K562 (cell line): ENCODE results near the gene MADCAM1. TPM values are rescaled to one million over a fixed set of nuclear protein-coding genes. Genes with fewer than 3 reads are reported as not detected.

ENCODE experiments used
- ATAC-seq: fragments of 200-7000 bp; cut with Tn5 transposase; 3 replicates; pipeline ENCODE4 v1.9.1; 2020; ENCODE audit warnings: moderate library complexity
- BruUV-seq: library from RNA; stranded (reverse); fragments of 400-500 nt; replicated peaks from 2 replicates; lab custom pipeline; 2021; lab: Mats Ljungman, UMichigan
- CTCF ChIA-PET: fragments of 300-600 bp; formaldehyde crosslinking; extraction: SDS; loops from one replicate; lab custom pipeline; 2021; ENCODE audit warnings: low intra/inter-chr PET ratio; lab: Yijun Ruan, JAX
- POLR2A ChIA-PET: fragments of 300-600, 350-650 bp; sonication (Branson Sonifier 250); formaldehyde crosslinking; extraction: SDS; loops from one replicate; lab custom pipeline; 2021; ENCODE audit warnings: antibody characterized with exemption, inconsistent platforms; lab: Yijun Ruan, JAX
- DNase-seq, 4 experiments: peaks; one replicate each; pipeline versions ENCODE4 v3.0.0 to v3.0.0-alpha.2; 2011 to 2018; ENCODE audit warnings: low spot score in 3 of 4, mixed read lengths in 3 of 4; ENCODE audit errors: extremely low read depth in 1 of 4
- FAIRE-seq: peaks from 2 replicates; lab custom pipeline; 2011; peaks lifted over from hg19 to GRCh38; lab: Jason Lieb, UNC
- H2AFZ ChIP-seq: 2 replicates; pipeline ENCODE4 v1.6.0; 2011; ENCODE audit warnings: low read depth, low read length, control low read depth, inconsistent platforms
- H3K27ac ChIP-seq: fragments of 200-600 bp; 3 replicates; pipeline ENCODE4 v1.8.0; 2011; ENCODE audit warnings: low read depth, mild to moderate bottlenecking, control low read depth, inconsistent platforms, low read length, moderate library complexity, mixed read lengths; ENCODE audit errors: extremely low read depth
- H3K27me3 ChIP-seq, 2 experiments: fragments of 300-600 bp in 1 of 2; 2 replicates in 1 of 2; 3 replicates in 1 of 2; pipeline versions ENCODE4 v1.6.0 to v1.8.0; 2011; ENCODE audit warnings: inconsistent platforms in 2 of 2, low read length in 2 of 2, mild to moderate bottlenecking in 1 of 2, mixed read lengths in 1 of 2, moderate library complexity in 1 of 2; ENCODE audit not compliant: control insufficient read depth in 2 of 2, insufficient read depth in 2 of 2
- H3K36me3 ChIP-seq: fragments of 300-600 bp; 3 replicates; pipeline ENCODE4 v1.8.0; 2011; ENCODE audit warnings: mild to moderate bottlenecking, low read length, inconsistent platforms; ENCODE audit not compliant: control insufficient read depth, insufficient read depth
- H3K4me1 ChIP-seq, 2 experiments: fragments of 200-600 bp in 1 of 2; replicated peaks in 1 of 2; 2 replicates in 1 of 2; 3 replicates in 1 of 2; pipeline versions ENCODE4 v1.5.1 to v1.8.0; 2011; ENCODE audit warnings: inconsistent platforms in 2 of 2, low read length in 2 of 2, mild to moderate bottlenecking in 1 of 2, mixed read lengths in 1 of 2, moderate library complexity in 1 of 2; ENCODE audit not compliant: control insufficient read depth in 2 of 2, insufficient read depth in 2 of 2
- H3K4me2 ChIP-seq: 2 replicates; pipeline ENCODE4 v1.6.1; 2011; ENCODE audit warnings: low read length, control low read depth, inconsistent platforms, mixed read lengths; ENCODE audit not compliant: insufficient read depth
- H3K4me3 ChIP-seq: fragments of 200-600 bp; sonication (generic), shearing (Covaris generic); 2 replicates; pipeline ENCODE4 v1.5.1; 2016; ENCODE audit warnings: control low read depth, inconsistent platforms
- H3K79me2 ChIP-seq: fragments of 200-600 bp; 3 replicates; pipeline ENCODE4 v1.8.0; 2011; ENCODE audit warnings: low read length, inconsistent platforms; ENCODE audit not compliant: control insufficient read depth, insufficient read depth
- H3K9ac ChIP-seq, 2 experiments: 2 replicates each; pipeline versions ENCODE4 v1.6.0 to v1.6.1; 2011; ENCODE audit warnings: low read depth in 2 of 2, low read length in 2 of 2, control low read depth in 1 of 2, inconsistent platforms in 1 of 2, mild to moderate bottlenecking in 1 of 2, mixed read lengths in 1 of 2; ENCODE audit not compliant: insufficient read depth in 1 of 2
- H3K9me1 ChIP-seq: one replicate; pipeline ENCODE4 v1.6.0; 2011; ENCODE audit warnings: inconsistent platforms, mild to moderate bottlenecking, low read length, moderate library complexity; ENCODE audit not compliant: control insufficient read depth, insufficient read depth
- H3K9me3 ChIP-seq: replicated peaks from 2 replicates; pipeline ENCODE4 v1.5.1; 2011; ENCODE audit warnings: low read depth, low read length, inconsistent platforms; ENCODE audit not compliant: control insufficient read depth, insufficient read depth
- H4K20me1 ChIP-seq: replicated peaks from 2 replicates; pipeline ENCODE4 v1.6.1; 2011; ENCODE audit warnings: low read length, inconsistent platforms, mixed read lengths; ENCODE audit not compliant: control insufficient read depth, insufficient read depth
- E2F4 ChIP-seq: sonication (generic); formaldehyde crosslinking; IDR thresholded peaks from 2 replicates; pipeline ENCODE4 v1.8.0; 2022; ENCODE audit warnings: mild to moderate bottlenecking, low read depth, missing genetic modification reagents
- LARP7 ChIP-seq: fragments of 450-650 bp; IDR thresholded peaks from 2 replicates; pipeline ENCODE4 v1.6.1; 2016
- PHB ChIP-seq: fragments of 250-450 bp; sonication (Bioruptor Pico); IDR thresholded peaks from 2 replicates; pipeline ENCODE4 v1.5.0; 2021
- RUNX1 ChIP-seq: sonication (generic); IDR thresholded peaks from 2 replicates; pipeline ENCODE4 v1.6.1; 2016; ENCODE audit warnings: antibody characterized with exemption, low read depth
- ZBTB40 ChIP-seq, 2 experiments: fragments of 450-650 bp in 1 of 2; sonication (generic) in 1 of 2; formaldehyde crosslinking in 1 of 2; IDR thresholded peaks; 2 replicates each; pipeline versions ENCODE4 v1.7.1 to v1.9.0; 2016 to 2022; ENCODE audit warnings: inconsistent platforms in 1 of 2, mild to moderate bottlenecking in 1 of 2, missing genetic modification reagents in 1 of 2
- ZNF75A ChIP-seq: fragments of 450-650 bp; formaldehyde crosslinking; IDR thresholded peaks from 2 replicates; pipeline ENCODE4 v1.4.0; 2020; ENCODE audit warnings: mild to moderate bottlenecking
- WGBS: fragments of 100-300 bp; shearing (Covaris generic); methylation state at CpG from one replicate; pipeline ENCODE4 v1.1.6; 2016; ENCODE audit warnings: low coverage, mixed read lengths; ENCODE audit not compliant: insufficient coverage; ENCODE audit errors: missing lambda C conversion rate; 5-methylcytosine and 5-hydroxymethylcytosine counted together
- in situ Hi-C: fragments of 300-500 bp; cut with MboI; formaldehyde crosslinking; loops from 4 replicates; pipeline ENCODE4 v1.15.0; 2018; ENCODE audit warnings: inconsistent platforms, mixed read lengths
- intact Hi-C: fragments of 100-400 bp; cut with micrococcal nuclease; formaldehyde crosslinking; loops from 2 replicates; pipeline ENCODE4 v1.14.2; 2022
- polyA plus RNA-seq, 8 experiments: library from polyadenylated mRNA; depleted of rRNA in 4 of 8; stranded (reverse) in 5 of 8; unstranded in 3 of 8; fragments of >200 nt; fragmentation: Nextera tagmentation in 2 of 8; fragmentation: Illumina TruSeq in 1 of 8; extraction: Ambion mirVana in 2 of 8; extraction: Trizol in 1 of 8; gene quantifications; 2 replicates each; pipeline versions ENCODE4 v1.2.1 to v1.2.3, GENCODE V29; 2011 to 2014; ENCODE audit warnings: inconsistent platforms in 1 of 8, missing spikeins in 1 of 8
- total RNA-seq, 7 experiments: library from RNA; depleted of rRNA in 6 of 7; stranded (reverse); fragments of >200 nt in 6 of 7; fragmentation: Illumina TruSeq in 2 of 7; extraction: Trizol in 2 of 7; gene quantifications; 2 replicates each; pipeline versions ENCODE4 v1.2.1 to v1.2.3, GENCODE V29; 2011 to 2021; ENCODE audit warnings: low replicate concordance in 1 of 7
- TF ChIP-seq, protein P1 (sequence below), 2 experiments: fragments of 450-650 bp in 1 of 2; IDR thresholded peaks; 2 replicates each; pipeline ENCODE4 v1.6.1; 2011 to 2017; ENCODE audit warnings: low read depth in 2 of 2, antibody characterized with exemption in 1 of 2, borderline replicate concordance in 1 of 2, low read length in 1 of 2, mild to moderate bottlenecking in 1 of 2, mixed read lengths in 1 of 2; ENCODE audit not compliant: control insufficient read depth in 1 of 2

MADCAM1 gene
- total and polyA plus RNA-seq, 9 of the 15 experiments (the other 6 are each of a cell fraction or from before 2014, with no cell fraction given), result 0.09 to 0.36 (median 0.09) TPM; not detected in 6

- Histone ChIP-seq H3K4me1 (peaks cover 0 to 34% of the 10 kb centered on the region in 2 experiments; a peak in 3 of 5 replicates), H4K20me1 (peaks cover 5% of the 10 kb centered on the region; the same call in 1 of the 2 replicates), H3K9me3 (no peaks in the 10 kb centered on the region), H3K9me1 (no peaks in the 10 kb centered on the region), H3K4me3 (no peak overlapping the region), H3K9ac (peak overlapping the region in 1 of 2 experiments; percentile 26; a peak in 1 of 4 replicates), H3K4me2 (no peak overlapping the region), H3K36me3 (no peaks in the 10 kb centered on the region), H3K27me3 (peaks cover 0 to 22% of the 10 kb centered on the region in 2 experiments; a peak in 2 of 5 replicates), H2AFZ (no peak overlapping the region), H3K27ac (no peak overlapping the region), H3K79me2 (no peaks in the 10 kb centered on the region)
- ATAC-seq (no peak), DNase-seq (no peak), FAIRE-seq (no peak)
- BruUV-seq, result no TSS peak
- in situ Hi-C loops, result no loop called here
- no peak for TF ChIP-seq RUNX1
- TF ChIP-seq, protein P1, sequence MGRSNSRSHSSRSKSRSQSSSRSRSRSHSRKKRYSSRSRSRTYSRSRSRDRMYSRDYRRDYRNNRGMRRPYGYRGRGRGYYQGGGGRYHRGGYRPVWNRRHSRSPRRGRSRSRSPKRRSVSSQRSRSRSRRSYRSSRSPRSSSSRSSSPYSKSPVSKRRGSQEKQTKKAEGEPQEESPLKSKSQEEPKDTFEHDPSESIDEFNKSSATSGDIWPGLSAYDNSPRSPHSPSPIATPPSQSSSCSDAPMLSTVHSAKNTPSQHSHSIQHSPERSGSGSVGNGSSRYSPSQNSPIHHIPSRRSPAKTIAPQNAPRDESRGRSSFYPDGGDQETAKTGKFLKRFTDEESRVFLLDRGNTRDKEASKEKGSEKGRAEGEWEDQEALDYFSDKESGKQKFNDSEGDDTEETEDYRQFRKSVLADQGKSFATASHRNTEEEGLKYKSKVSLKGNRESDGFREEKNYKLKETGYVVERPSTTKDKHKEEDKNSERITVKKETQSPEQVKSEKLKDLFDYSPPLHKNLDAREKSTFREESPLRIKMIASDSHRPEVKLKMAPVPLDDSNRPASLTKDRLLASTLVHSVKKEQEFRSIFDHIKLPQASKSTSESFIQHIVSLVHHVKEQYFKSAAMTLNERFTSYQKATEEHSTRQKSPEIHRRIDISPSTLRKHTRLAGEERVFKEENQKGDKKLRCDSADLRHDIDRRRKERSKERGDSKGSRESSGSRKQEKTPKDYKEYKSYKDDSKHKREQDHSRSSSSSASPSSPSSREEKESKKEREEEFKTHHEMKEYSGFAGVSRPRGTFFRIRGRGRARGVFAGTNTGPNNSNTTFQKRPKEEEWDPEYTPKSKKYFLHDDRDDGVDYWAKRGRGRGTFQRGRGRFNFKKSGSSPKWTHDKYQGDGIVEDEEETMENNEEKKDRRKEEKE (IDR thresholded peaks at IDR 0.05; ENCODE audit: borderline replicate concordance in 1 of 2, control insufficient read depth in 1 of 2, low read depth in 2 of 2, low read length in 1 of 2), result no peak
- TF ChIP-seq E2F4 (CRISPR knock-in tag), result no peak
- TF ChIP-seq ZNF75A (CRISPR knock-in tag), result no peak
- no peak for TF ChIP-seq LARP7
- no peak for TF ChIP-seq PHB (CRISPR knock-in tag)
- no peak for TF ChIP-seq ZBTB40 (IDR thresholded peaks at IDR 0.05)
- TF ChIP-seq ZBTB40 (CRISPR knock-in tag; IDR thresholded peaks at IDR 0.05), result no peak
- 38% methylated on average over 19 of the region's 20 CpGs for WGBS
- ChIA-PET POLR2A (interaction anchor here (0.6 kb wide), 1 partner anchor 233 kb away, joined by 3 read pairs; no protein-coding TSS in a partner anchor), CTCF (no interaction called here)
- intact Hi-C loops, result no loop called here
Observed at GRCh38 chr19:470701-471100, 25.6 kb upstream of the MADCAM1 start.
